Colonic mucosa (tissue), 4 donors: ENCODE results near the gene MPST. TPM values are rescaled to one million over a fixed set of nuclear protein-coding genes. Genes with fewer than 3 reads are reported as not detected.

Experiments used
- DNase-seq: peaks from one replicate; pipeline ENCODE4 v3.0.0-alpha.2; 2020
- H3K27ac ChIP-seq: fragments of 200-600 bp; one replicate; pipeline ENCODE4 v1.8.0; 2021
- H3K27me3 ChIP-seq: fragments of 200-600 bp; one replicate; pipeline ENCODE4 v1.8.0; 2021
- H3K36me3 ChIP-seq: fragments of 200-600 bp; one replicate; pipeline ENCODE4 v1.8.0; 2021
- H3K4me1 ChIP-seq: fragments of 200-600 bp; one replicate; pipeline ENCODE4 v1.8.0; 2021; ENCODE audit warnings: mild to moderate bottlenecking
- H3K4me3 ChIP-seq: fragments of 200-600 bp; one replicate; pipeline ENCODE4 v1.8.0; 2021
- H3K9ac ChIP-seq, 2 donors: one replicate each; pipeline ENCODE4 v1.7.0; 2013; ENCODE audit warnings: control low read depth in 2 of 2, low read depth in 2 of 2, low read length in 2 of 2
- H3K9me3 ChIP-seq: fragments of 200-600 bp; one replicate; pipeline ENCODE4 v1.8.0; 2021
- intact Hi-C: fragments of 100-400 bp; cut with DNase I; formaldehyde crosslinking; loops from one replicate; pipeline ENCODE4 v1.14.1; 2022
- total RNA-seq, 2 donors: library from RNA; stranded (reverse); fragmentation: NEBNext Ultra II Directional in 1 of 2; extraction: Animal tissue kit (Norgen Biotek cat#: 25700) in 1 of 2; gene quantifications; one replicate each; pipeline ENCODE4 v1.2.1, GENCODE V29; 2021
- TF ChIP-seq, protein P1 (sequence below): fragments of 200-600 bp; IDR thresholded peaks from one replicate; pipeline ENCODE4 v1.8.0; 2022; ENCODE audit warnings: antibody characterized with exemption, mild to moderate bottlenecking
- donor health status: healthy.
- donor health status: DM: no; HTN: no; CAD: no.
- donor health status: DM: no; HTN: no; CAD: no.

The MPST gene
- total RNA-seq, 2 donors from 2014 or later, result 217 to 259 TPM

- H3K27ac ChIP-seq, result no peak overlapping the region
- no peaks in the 10 kb centered on the region for H3K9me3 ChIP-seq
- H3K27me3 ChIP-seq, result no peaks in the 10 kb centered on the region
- intact Hi-C loops, result no loop called here
- peak; percentile 55 for DNase-seq
- TF ChIP-seq, protein P1, sequence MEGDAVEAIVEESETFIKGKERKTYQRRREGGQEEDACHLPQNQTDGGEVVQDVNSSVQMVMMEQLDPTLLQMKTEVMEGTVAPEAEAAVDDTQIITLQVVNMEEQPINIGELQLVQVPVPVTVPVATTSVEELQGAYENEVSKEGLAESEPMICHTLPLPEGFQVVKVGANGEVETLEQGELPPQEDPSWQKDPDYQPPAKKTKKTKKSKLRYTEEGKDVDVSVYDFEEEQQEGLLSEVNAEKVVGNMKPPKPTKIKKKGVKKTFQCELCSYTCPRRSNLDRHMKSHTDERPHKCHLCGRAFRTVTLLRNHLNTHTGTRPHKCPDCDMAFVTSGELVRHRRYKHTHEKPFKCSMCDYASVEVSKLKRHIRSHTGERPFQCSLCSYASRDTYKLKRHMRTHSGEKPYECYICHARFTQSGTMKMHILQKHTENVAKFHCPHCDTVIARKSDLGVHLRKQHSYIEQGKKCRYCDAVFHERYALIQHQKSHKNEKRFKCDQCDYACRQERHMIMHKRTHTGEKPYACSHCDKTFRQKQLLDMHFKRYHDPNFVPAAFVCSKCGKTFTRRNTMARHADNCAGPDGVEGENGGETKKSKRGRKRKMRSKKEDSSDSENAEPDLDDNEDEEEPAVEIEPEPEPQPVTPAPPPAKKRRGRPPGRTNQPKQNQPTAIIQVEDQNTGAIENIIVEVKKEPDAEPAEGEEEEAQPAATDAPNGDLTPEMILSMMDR, result no peak
- H3K9ac ChIP-seq, result peak overlapping the region; percentile 39 to 74
- H3K36me3 ChIP-seq, result no peaks in the 10 kb centered on the region
- H3K4me1 ChIP-seq, result peaks cover 18% of the 10 kb centered on the region
- H3K4me3 ChIP-seq, result no peak overlapping the region
Measured at GRCh38 chr22:37053310-37054055, 33.9 kb downstream of the MPST start.

DNA sequence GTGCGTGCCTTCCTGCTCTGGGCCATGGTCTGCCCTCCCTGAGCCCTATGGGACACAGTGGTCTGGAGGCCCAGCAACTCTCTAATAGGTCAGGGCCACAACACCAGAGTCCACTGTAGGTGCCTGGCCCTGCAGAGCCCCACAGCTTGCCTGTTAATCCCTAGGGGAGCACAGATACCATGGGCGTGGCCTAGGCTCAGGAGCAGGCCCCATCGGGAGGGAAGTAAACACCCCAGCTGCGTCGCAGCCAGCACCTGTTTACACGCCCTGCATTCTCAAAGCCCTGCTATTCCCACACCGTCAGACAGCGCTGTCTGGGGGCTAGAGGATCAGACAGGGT is 34.5 kb downstream of the MPST start:
- Histone ChIP-seq H3K4me3 (no peak overlapping the region), H3K36me3 (no peaks in the 10 kb centered on the region), H3K27me3 (no peaks in the 10 kb centered on the region), H3K27ac (no peak overlapping the region), H3K4me1 (peaks cover 18% of the 10 kb centered on the region), H3K9ac (peak overlapping the region; percentile 39 to 74), H3K9me3 (no peaks in the 10 kb centered on the region)
- DNase-seq, result peak; percentile 61
- intact Hi-C loops, result no loop called here
- TF ChIP-seq, protein P1, result no peak

- H3K27me3 ChIP-seq, result no peaks in the 10 kb centered on the region
- no peak for DNase-seq
- H3K4me3 ChIP-seq, result no peak overlapping the region
- no peaks in the 10 kb centered on the region for H3K36me3 ChIP-seq
- H3K4me1 ChIP-seq, result peaks cover 18% of the 10 kb centered on the region
- intact Hi-C loops, result no loop called here
- H3K9ac ChIP-seq, result peak overlapping the region in 1 of 2 donors; percentile 74
- TF ChIP-seq, protein P1, result no peak
- H3K9me3 ChIP-seq, result no peaks in the 10 kb centered on the region
- no peak overlapping the region for H3K27ac ChIP-seq
Measured at GRCh38 chr22:37054600-37055365, 35.2 kb downstream of the MPST start.

GRCh38 chr22:37056246-37056645 is 36.7 kb downstream of the MPST start:
- intact Hi-C loops, result no loop called here
- Histone ChIP-seq H3K9me3 (no peaks in the 10 kb centered on the region), H3K4me1 (peaks cover 18% of the 10 kb centered on the region), H3K27ac (no peak overlapping the region), H3K27me3 (no peaks in the 10 kb centered on the region), H3K4me3 (no peak overlapping the region), H3K36me3 (no peaks in the 10 kb centered on the region), H3K9ac (no peak overlapping the region)
- TF ChIP-seq, protein P1, result no peak
- DNase-seq, result no peak

GRCh38 chr22:37057226-37057625 is 37.7 kb downstream of the MPST start:
- TF ChIP-seq, protein P1, result no peak

More at GRCh38 chr22:37057226-37057625, 37.7 kb downstream of the MPST start:
- peaks cover 15% of the 10 kb centered on the region for H3K4me1 ChIP-seq
- intact Hi-C loops, result no loop called here
- no peaks in the 10 kb centered on the region for H3K9me3 ChIP-seq
- no peak for DNase-seq
- no peak overlapping the region for H3K4me3 ChIP-seq
- no peaks in the 10 kb centered on the region for H3K27me3 ChIP-seq
- no peak overlapping the region for H3K27ac ChIP-seq
- H3K9ac ChIP-seq, result no peak overlapping the region
- no peaks in the 10 kb centered on the region for H3K36me3 ChIP-seq
